ENCODE results near the gene SMIM17. TPM values are rescaled to one million over a fixed set of nuclear protein-coding genes. Genes with fewer than 3 reads are reported as not detected.

SMIM17 gene
- total RNA-seq, 2 donors from 2014 or later: 0.35 to 0.64 TPM

- Histone ChIP-seq H3K36me3 (ENCODE audit: control insufficient read depth, insufficient read depth, low read length) (no peaks in the 10 kb centered on the region), H3K9me3 (ENCODE audit: control insufficient read depth, low read length) (peaks cover 28% of the 10 kb centered on the region), H3K9ac (ENCODE audit: extremely low read depth, low read length, poor library complexity, severe bottlenecking) (no peak overlapping the region), H3K27me3 (ENCODE audit: control insufficient read depth, insufficient read depth, low read length, poor library complexity, severe bottlenecking) (no peaks in the 10 kb centered on the region), H3K4me1 (ENCODE audit: control insufficient read depth, insufficient read depth, low read length) (no peaks in the 10 kb centered on the region), H3K4me3 (ENCODE audit: low read length) (no peak overlapping the region), H3K27ac (ENCODE audit: low read depth, low read length) (no peak overlapping the region)
- Mint-ChIP-seq H3K36me3 (ENCODE audit: low read depth) (no peaks in the 10 kb centered on the region), H3K4me1 (no peaks in the 10 kb centered on the region), H3K9me3 (peaks cover 96% of the 10 kb centered on the region), H3K4me3 (no peak overlapping the region), H3K27ac (no peak overlapping the region), H3K27me3 (ENCODE audit: insufficient read depth) (no peaks in the 10 kb centered on the region)
- TF ChIP-seq, protein P1, sequence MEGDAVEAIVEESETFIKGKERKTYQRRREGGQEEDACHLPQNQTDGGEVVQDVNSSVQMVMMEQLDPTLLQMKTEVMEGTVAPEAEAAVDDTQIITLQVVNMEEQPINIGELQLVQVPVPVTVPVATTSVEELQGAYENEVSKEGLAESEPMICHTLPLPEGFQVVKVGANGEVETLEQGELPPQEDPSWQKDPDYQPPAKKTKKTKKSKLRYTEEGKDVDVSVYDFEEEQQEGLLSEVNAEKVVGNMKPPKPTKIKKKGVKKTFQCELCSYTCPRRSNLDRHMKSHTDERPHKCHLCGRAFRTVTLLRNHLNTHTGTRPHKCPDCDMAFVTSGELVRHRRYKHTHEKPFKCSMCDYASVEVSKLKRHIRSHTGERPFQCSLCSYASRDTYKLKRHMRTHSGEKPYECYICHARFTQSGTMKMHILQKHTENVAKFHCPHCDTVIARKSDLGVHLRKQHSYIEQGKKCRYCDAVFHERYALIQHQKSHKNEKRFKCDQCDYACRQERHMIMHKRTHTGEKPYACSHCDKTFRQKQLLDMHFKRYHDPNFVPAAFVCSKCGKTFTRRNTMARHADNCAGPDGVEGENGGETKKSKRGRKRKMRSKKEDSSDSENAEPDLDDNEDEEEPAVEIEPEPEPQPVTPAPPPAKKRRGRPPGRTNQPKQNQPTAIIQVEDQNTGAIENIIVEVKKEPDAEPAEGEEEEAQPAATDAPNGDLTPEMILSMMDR (conservative IDR thresholded peaks at IDR 0.05): no peak
- no peak for DNase-seq
- WGBS, 2 experiments (ENCODE audit: insufficient coverage in 1 of 2, insufficient read length in 1 of 2): 91 to 92% methylated on average over 46 to 60 of the region's 60 CpGs
These were observed 21.1 kb downstream of the SMIM17 start for GRCh38 chr19:56663931-56664500.

DNA sequence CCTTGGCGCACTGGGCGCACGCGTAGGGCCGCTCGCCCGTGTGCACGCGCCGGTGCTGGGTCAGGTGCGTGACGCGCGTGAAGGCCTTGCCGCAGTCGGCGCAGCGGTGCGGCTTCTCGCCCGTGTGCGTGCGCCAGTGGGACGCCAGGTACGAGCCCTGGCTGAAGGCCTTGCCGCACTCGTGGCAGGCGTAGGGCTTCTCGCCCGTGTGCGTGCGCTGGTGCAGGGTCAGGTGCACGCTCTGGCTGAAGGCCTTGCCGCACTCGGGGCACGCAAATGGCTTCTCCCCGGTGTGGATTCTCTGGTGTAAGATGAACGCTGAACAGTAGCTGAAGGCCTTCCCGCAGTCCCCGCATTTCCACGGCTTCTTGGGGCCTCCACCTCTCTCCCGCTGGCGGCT, 21.6 kb downstream of the SMIM17 start:
- TF ChIP-seq, protein P1 (conservative IDR thresholded peaks at IDR 0.05): no peak
- H3K27me3 ChIP-seq (ENCODE audit: control insufficient read depth, insufficient read depth, low read length, poor library complexity, severe bottlenecking): no peaks in the 10 kb centered on the region
- no peak overlapping the region for H3K4me3 ChIP-seq (ENCODE audit: low read length)
- no peaks in the 10 kb centered on the region for H3K27me3 Mint-ChIP-seq (ENCODE audit: insufficient read depth)
- H3K9me3 ChIP-seq (ENCODE audit: control insufficient read depth, low read length): peaks cover 24% of the 10 kb centered on the region
- H3K4me3 Mint-ChIP-seq: no peak overlapping the region
- DNase-seq: no peak
- H3K9ac ChIP-seq (ENCODE audit: extremely low read depth, low read length, poor library complexity, severe bottlenecking): no peak overlapping the region
- H3K27ac Mint-ChIP-seq: no peak overlapping the region
- WGBS, 2 experiments (ENCODE audit: insufficient coverage in 1 of 2, insufficient read length in 1 of 2): 94 to 98% methylated on average over 30 to 43 of the region's 43 CpGs
- H3K4me1 Mint-ChIP-seq: no peaks in the 10 kb centered on the region
- no peaks in the 10 kb centered on the region for H3K36me3 Mint-ChIP-seq (ENCODE audit: low read depth)
- H3K27ac ChIP-seq (ENCODE audit: low read depth, low read length): no peak overlapping the region
- peaks cover 94% of the 10 kb centered on the region for H3K9me3 Mint-ChIP-seq
- H3K4me1 ChIP-seq (ENCODE audit: control insufficient read depth, insufficient read depth, low read length): no peaks in the 10 kb centered on the region
- H3K36me3 ChIP-seq (ENCODE audit: control insufficient read depth, insufficient read depth, low read length): no peaks in the 10 kb centered on the region

- no peaks in the 10 kb centered on the region for H3K36me3 Mint-ChIP-seq (ENCODE audit: low read depth)
- DNase-seq: no peak
- no peaks in the 10 kb centered on the region for H3K4me1 Mint-ChIP-seq
- peaks cover 86% of the 10 kb centered on the region for H3K9me3 Mint-ChIP-seq
- no peak overlapping the region for H3K27ac ChIP-seq (ENCODE audit: low read depth, low read length)
- H3K9me3 ChIP-seq (ENCODE audit: control insufficient read depth, low read length): peaks cover 12% of the 10 kb centered on the region
- no peaks in the 10 kb centered on the region for H3K27me3 ChIP-seq (ENCODE audit: control insufficient read depth, insufficient read depth, low read length, poor library complexity, severe bottlenecking)
- H3K4me3 Mint-ChIP-seq: no peak overlapping the region
- H3K27me3 Mint-ChIP-seq (ENCODE audit: insufficient read depth): no peaks in the 10 kb centered on the region
- H3K36me3 ChIP-seq (ENCODE audit: control insufficient read depth, insufficient read depth, low read length): no peaks in the 10 kb centered on the region
- TF ChIP-seq, protein P1 (conservative IDR thresholded peaks at IDR 0.05): no peak
- 61 to 72% methylated on average over 2 to 6 of the region's 6 CpGs for WGBS, 2 experiments (ENCODE audit: insufficient coverage in 1 of 2, insufficient read length in 1 of 2)
- H3K9ac ChIP-seq (ENCODE audit: extremely low read depth, low read length, poor library complexity, severe bottlenecking): no peak overlapping the region
- H3K27ac Mint-ChIP-seq: no peak overlapping the region
- H3K4me3 ChIP-seq (ENCODE audit: low read length): no peak overlapping the region
- H3K4me1 ChIP-seq (ENCODE audit: control insufficient read depth, insufficient read depth, low read length): no peaks in the 10 kb centered on the region
These were observed 24.4 kb downstream of the SMIM17 start for GRCh38 chr19:56667311-56667870.

All from endodermal cell (in vitro differentiated cells).